HG02610 (cell line): ENCODE data around the gene GALNTL6.
"Not testable (repeated sequence)": the region's sequence is repeated elsewhere in the genome, so short reads cannot be mapped to it uniquely, and the experiment has no call there.

Source experiments
- ATAC-seq: cut with Tn5 transposase; IDR thresholded peaks from one replicate; pipeline ENCODE4 v1.9.1; 2021; ENCODE audit warnings: mild to moderate bottlenecking, moderate library complexity; ENCODE audit not compliant: unreplicated experiment

The GALNTL6 gene

DNA sequence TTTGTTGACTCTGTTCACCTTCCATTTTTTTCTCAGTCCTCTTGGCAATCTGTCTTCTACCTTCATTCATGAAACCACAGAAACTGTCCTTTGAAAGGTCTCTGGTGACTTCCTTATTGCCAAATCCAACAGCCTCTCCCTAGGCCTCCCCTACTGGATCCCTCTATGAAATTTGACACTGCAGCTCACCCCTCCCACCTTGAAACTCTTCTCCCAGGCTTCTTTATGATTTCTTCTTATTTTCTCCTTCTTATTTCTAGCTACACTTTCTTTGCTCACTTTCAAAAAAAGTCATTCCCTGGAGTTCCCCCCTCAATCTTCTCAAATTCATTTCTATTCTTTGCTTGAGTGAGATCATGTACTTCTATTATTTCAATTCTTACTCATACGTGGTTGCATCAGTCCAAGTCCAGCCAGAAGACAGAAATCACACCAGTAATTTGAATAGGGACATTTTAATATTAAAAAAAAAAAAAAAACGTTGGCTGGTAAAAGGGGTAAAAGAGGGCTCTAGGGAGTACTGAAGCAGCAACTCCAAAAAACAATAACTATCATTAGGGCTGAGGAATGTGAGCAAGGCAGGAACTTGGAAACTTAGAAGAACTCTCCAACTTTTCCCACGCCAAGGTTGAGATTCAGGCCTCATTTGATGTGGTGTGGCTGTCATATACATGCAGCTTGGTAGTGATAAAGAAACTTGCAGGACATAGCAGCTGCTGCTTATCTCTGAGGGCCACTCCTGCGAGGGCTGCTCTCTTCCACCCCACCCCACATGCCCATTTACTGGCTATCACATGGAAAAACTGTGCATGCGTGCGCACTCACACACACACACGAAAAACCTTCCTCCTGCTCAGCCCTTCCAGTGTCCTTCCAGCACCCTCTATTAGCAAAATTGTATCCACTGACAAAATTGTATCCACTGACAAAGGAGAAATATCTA lies 1185.6 kb downstream of the GALNTL6 start:
- ATAC-seq, result no peak

DNA sequence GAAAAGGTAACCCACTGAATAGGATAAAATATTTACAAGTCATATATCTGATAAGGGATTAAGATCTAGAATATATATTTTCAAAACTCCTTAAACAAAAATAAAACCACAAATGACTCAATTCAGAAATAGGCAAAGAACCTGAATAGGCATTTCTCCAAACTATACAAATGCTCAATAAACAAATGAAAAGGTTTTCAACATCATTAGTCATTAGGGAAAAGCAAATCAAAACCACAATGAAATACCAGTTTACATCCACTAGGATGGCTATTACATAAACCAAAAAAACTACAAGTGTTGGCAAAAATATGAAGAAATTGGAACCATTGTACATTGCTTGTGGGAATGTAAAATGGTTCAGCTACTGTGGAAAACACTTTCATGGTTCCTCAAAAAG lies 1188.4 kb downstream of the GALNTL6 start:
- no peak for ATAC-seq

DNA sequence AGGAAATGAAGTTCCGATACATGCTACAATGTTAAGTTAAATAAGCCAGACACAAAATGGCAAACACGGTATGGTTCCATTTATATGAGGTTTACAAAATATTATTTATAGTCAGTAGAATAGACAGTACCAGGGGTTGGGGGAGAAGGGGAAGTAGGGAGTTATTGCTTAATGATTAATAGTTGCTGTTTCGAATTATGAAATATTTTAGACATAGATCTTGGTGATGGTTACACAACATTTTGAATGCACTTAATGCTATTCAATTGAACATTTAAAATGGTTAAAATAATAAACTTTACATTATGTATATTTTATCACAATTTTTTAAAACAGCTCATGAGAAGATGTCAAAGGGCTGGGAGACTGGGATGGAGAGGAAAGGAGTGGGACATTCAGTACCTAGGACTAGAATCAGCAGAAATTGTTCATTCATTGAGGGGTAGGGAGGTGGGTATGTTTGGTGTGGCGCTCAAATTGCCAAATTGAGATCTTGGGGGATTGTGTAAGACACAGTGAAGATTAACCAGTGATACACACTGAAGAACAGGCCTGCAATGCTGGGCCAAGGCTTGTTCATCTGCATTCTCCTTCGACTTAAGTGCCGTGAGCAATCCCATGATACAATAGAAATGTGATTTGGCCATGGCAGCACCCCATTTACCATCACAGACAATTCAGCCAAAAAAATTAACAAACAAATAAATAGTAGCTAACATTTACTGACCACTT lies 1189.8 kb downstream of the GALNTL6 start:
- ATAC-seq, result no peak

- ATAC-seq, result no peak
These were observed 1192.9 kb downstream of the GALNTL6 start for GRCh38 chr4:173005912-173006633.

- ATAC-seq, result no peak
These were observed 1195.2 kb downstream of the GALNTL6 start for GRCh38 chr4:173008436-173008835.

DNA sequence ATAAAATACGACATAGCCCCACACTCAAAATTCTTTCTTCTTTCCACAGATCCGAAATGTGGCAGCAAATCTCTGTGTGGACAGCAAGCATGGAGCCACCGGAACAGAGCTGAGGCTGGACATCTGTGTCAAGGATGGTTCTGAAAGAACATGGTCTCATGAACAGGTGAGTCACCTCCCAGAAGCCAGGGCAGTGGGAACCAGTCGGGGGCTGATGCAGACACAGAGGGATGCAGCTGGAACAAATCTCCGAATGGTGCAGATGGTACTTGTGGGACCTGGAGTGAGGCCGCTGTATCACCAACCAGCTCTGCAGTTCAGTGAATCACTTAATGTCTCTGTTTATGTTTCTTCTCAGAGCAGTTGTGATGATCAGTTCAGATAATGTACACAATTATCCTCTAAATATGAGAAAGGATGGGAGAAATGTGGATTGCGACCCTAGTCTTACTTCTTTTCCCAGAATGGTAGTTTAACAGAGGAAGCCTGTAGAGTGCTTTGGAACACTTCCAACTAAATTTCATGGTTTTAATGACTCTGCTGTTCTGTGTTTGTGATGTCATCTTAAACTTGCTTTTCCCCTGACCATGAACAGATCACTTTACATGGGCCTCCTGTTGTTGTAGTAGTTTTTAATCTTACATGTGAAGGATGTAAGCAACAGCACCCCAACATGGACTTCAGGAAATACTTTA lies 1196.1 kb downstream of the GALNTL6 start:
- ATAC-seq, result no peak

GRCh38 chr4:173012608-173013007 lies 1199.4 kb downstream of the GALNTL6 start:
- ATAC-seq, result no peak

DNA sequence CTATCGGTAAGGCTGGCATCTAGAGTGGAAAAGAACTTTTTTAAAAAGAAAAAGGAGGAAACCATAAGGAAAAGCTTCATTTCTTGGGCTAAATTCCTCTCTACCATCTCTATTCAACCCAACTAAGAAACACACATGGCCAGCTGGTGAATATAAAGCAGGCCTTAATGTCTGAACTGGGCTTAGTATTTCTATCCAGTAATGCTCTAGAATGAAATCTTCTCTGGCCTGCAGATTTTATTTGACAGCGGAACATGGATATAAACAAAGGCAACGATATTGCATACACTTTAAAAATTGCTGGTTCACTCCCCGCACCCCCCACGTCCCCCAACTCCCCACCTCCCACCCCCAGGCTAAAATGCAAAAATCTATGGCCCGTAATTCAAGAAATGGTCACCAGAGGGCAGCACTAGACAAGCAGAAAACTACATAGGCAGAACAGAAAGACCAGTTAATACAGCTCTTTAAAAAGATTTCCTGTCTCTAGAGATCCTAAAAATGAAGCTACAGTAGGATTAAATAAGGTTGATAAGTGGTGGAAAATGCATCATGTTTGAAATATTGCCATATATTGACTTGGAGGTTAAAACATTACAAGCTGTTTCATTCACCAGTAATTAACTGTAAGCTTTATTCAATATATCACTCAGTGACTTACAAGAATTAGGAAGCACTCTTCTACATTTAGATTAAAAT lies 1200.2 kb downstream of the GALNTL6 start:
- no peak for ATAC-seq

DNA sequence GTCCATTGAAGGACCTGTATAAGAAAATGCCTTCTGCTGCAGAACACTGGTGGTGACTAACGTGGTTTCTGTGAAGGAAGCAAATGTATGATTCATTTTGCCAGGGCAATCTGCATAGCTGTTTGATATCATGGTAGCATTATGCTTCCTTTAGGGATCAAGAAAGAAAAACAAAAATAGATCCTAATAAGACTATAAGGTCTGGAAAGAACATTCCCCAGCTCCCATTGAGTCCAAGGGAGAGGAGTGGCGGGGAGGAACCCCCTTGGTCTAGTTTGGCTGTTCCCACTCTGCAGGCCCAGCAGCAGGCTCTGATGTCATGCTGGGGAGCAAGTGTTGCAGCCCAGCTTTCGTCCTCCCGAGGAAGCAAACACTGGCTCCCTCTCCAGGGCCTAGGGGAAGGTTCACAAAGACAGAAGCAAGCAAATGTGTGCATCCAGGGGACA lies 1200.9 kb downstream of the GALNTL6 start:
- ATAC-seq, result no peak

- ATAC-seq, result no peak
These were observed 1201.6 kb downstream of the GALNTL6 start for GRCh38 chr4:173014836-173015235.

- peak; percentile 70 for ATAC-seq
These were observed 1204.6 kb downstream of the GALNTL6 start for GRCh38 chr4:173017802-173018201.

GRCh38 chr4:173018446-173018845 lies 1205.2 kb downstream of the GALNTL6 start:
- ATAC-seq, result no peak

DNA sequence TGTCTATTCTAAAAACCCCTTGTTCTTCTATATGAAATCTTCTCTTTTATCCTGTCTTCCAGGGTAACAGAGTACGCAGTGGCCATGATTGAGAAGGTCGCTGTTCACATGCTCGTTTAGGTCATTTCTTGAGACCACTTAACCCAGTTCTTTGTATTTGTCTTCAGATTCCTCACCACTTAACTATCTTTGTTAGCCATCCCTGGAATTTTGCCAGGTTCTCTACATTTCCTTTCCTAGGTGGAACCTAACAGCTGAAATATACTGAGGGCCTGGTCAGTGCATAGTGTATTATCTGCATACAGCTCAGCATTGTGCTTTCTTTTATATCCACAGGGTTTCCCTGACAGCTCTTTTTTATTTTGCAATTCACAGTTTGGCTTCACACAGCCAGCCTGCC lies 1206.5 kb downstream of the GALNTL6 start:
- ATAC-seq, result no peak

- ATAC-seq, result not testable (repeated sequence)
These were observed 1208.8 kb downstream of the GALNTL6 start for GRCh38 chr4:173021746-173022573.

GRCh38 chr4:173024203-173024602 lies 1211.0 kb downstream of the GALNTL6 start:
- no peak for ATAC-seq

DNA sequence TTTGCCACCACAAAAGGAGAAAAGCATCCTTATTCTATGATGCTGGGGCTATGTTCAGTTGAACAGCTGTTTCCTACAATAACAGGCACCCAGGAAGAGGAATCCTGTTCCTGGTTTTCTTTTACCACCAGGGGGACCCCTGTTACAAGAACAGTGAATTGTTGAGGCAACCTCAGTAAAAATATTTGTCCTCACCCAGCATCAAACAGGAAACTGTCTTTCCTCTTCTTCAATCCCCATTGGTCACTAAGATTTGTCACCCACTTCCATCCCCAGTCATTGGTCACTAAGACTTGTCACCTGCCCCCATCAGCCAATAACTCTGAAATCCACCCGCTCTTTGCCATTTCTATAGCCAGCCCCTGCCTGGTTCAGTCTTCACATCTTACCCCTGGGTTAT lies 1211.9 kb downstream of the GALNTL6 start:
- peak; percentile 68 for ATAC-seq

GRCh38 chr4:173037242-173037641 lies 1224.0 kb downstream of the GALNTL6 start:
- no peak for ATAC-seq

GRCh38 chr4:173038192-173038896 lies 1225.1 kb downstream of the GALNTL6 start:
- no peak for ATAC-seq
